Measurements from ENCODE around the gene PITX2.

- TF ChIP-seq CTCF (IDR thresholded peaks at IDR 0.05) (no peak), POLR2A (IDR thresholded peaks at IDR 0.05) (no peak)
Observed at GRCh38 chr4:110629780-110630687, 7.2 kb upstream of the PITX2 start.

All from lower leg skin (tissue), 3 donors.